Panc1 (cell line): ENCODE data around the gene ZACN. TPM values are rescaled to one million over a fixed set of nuclear protein-coding genes. Genes with fewer than 3 reads are reported as not detected.

Experiments
- ATAC-seq: fragments of 200-7000 bp; cut with Tn5 transposase; 2 replicates; pipeline ENCODE4 v1.9.1; 2020; ENCODE audit warnings: mild to moderate bottlenecking, moderate library complexity
- BruUV-seq: library from RNA; stranded (reverse); fragments of 400-500 nt; replicated peaks from 2 replicates; lab custom pipeline; 2021; lab: Mats Ljungman, UMichigan
- CTCF ChIA-PET: fragments of 300-600 bp; sonication (Branson Sonifier 250); formaldehyde crosslinking; loops from one replicate; lab custom pipeline; 2022; ENCODE audit warnings: antibody characterized with exemption; lab: Charles Lee
- POLR2A ChIA-PET: fragments of 300-600 bp; sonication (Branson Sonifier 250); formaldehyde crosslinking; loops from one replicate; lab custom pipeline; 2022; ENCODE audit warnings: antibody characterized with exemption; lab: Charles Lee
- DNase-seq: peaks from one replicate; pipeline ENCODE4 v3.0.0-alpha.2; 2010; ENCODE audit warnings: low read depth, low spot score
- H3K27ac ChIP-seq: 2 replicates; pipeline ENCODE4 v1.5.1; 2011; ENCODE audit warnings: mild to moderate bottlenecking, low read length, inconsistent platforms
- H3K27me3 ChIP-seq: fragments of 200-500 bp; sonication (Bioruptor generic); 2 replicates; pipeline ENCODE4 v1.6.0; 2014; ENCODE audit warnings: low read length, inconsistent platforms; ENCODE audit not compliant: control insufficient read depth, insufficient read depth
- H3K36me3 ChIP-seq: fragments of 200-500 bp; sonication (Bioruptor generic); 2 replicates; pipeline ENCODE4 v1.5.1; 2014; ENCODE audit warnings: inconsistent platforms, mild to moderate bottlenecking, low read length, moderate library complexity; ENCODE audit not compliant: control insufficient read depth, insufficient read depth
- H3K4me1 ChIP-seq: 2 replicates; pipeline ENCODE4 v1.5.1; 2011; ENCODE audit warnings: inconsistent platforms, mild to moderate bottlenecking, low read length, moderate library complexity; ENCODE audit not compliant: control insufficient read depth, insufficient read depth
- H3K4me3 ChIP-seq, 2 experiments: 2 replicates each; pipeline ENCODE4 v1.5.1; 2011 to 2012; ENCODE audit warnings: low read depth in 2 of 2, low read length in 2 of 2, mild to moderate bottlenecking in 2 of 2, inconsistent platforms in 1 of 2, moderate library complexity in 1 of 2
- H3K9me3 ChIP-seq: fragments of 200-500 bp; sonication (Bioruptor generic); 2 replicates; pipeline ENCODE4 v1.5.1; 2014; ENCODE audit warnings: low read depth, mild to moderate bottlenecking, inconsistent platforms, low read length, moderate library complexity; ENCODE audit not compliant: control insufficient read depth, insufficient read depth
- POLR2AphosphoS5 ChIP-seq: IDR thresholded peaks from 2 replicates; pipeline ENCODE4 v1.6.1; 2012; ENCODE audit warnings: mild to moderate bottlenecking, low read depth, low read length, moderate library complexity
- SIN3A ChIP-seq: IDR thresholded peaks from 2 replicates; pipeline ENCODE4 v1.6.1; 2012; ENCODE audit warnings: low read depth, mild to moderate bottlenecking, low read length, moderate library complexity, borderline replicate concordance; ENCODE audit not compliant: insufficient read depth
- TCF7L2 ChIP-seq: IDR thresholded peaks from 2 replicates; pipeline ENCODE4 v1.6.1; 2011; ENCODE audit warnings: mild to moderate bottlenecking, low read depth, low read length, inconsistent platforms
- in situ Hi-C: cut with HindIII; loops from 2 replicates; pipeline ENCODE4 v1.10.0; 2016; ENCODE audit warnings: low sequenced_read_pairs, low pct_unique_long_range_greater_than_20kb
- intact Hi-C: fragments of 100-400 bp; cut with micrococcal nuclease; formaldehyde crosslinking; loops from one replicate; pipeline ENCODE4 v1.10.0; 2022; ENCODE audit not compliant: unreplicated experiment
- total RNA-seq: library from RNA; stranded (reverse); gene quantifications from one replicate; pipeline ENCODE4 v1.2.1, GENCODE V29; 2021; ENCODE audit not compliant: unreplicated experiment
- TF ChIP-seq, protein P1 (sequence below): fragments of 450-650 bp; IDR thresholded peaks from 2 replicates; pipeline ENCODE4 v1.5.1; 2017; ENCODE audit warnings: mild to moderate bottlenecking
- TF ChIP-seq, protein P2 (sequence below), 2 experiments: IDR thresholded peaks; 2 replicates each; pipeline ENCODE4 v1.6.1; 2011 to 2012; ENCODE audit warnings: low read depth in 2 of 2, control low read depth in 1 of 2, low read length in 1 of 2, mild to moderate bottlenecking in 1 of 2, moderate library complexity in 1 of 2; ENCODE audit not compliant: insufficient read depth in 1 of 2

ZACN gene
- total RNA-seq, 1 experiment from 2014 or later: not detected

DNA sequence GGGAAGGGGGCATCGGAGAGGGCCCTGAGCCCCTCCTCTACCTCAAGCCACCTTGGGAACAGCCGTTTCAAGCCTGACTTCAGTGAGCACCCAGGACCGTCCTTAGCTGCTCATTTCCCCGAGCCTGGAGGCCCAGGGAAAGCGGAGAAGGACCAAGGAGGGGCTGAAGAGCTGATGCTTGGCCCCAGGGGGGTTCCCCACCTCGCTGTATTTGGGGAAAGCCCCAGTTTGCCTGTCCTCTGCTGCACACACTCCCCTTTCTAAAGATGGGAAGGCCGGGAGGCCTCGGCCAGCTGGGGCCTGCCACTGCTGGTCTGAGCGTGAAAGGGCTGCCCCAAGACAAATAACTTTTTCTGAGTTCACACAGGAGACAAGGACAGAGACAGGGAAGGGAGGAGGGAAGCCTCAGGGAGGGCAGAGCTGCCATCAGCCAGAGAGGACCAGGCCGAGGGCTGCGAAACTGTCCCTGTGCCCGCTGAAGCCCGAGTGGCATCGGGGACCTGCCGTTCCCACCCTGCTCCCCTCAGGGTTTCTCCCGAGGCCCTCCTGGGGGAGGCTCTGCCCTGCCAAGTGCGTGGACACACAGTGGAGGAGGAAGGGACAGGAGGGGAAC is 11.6 kb downstream of the ZACN start:
- POLR2A ChIA-PET: no interaction called here

DNA sequence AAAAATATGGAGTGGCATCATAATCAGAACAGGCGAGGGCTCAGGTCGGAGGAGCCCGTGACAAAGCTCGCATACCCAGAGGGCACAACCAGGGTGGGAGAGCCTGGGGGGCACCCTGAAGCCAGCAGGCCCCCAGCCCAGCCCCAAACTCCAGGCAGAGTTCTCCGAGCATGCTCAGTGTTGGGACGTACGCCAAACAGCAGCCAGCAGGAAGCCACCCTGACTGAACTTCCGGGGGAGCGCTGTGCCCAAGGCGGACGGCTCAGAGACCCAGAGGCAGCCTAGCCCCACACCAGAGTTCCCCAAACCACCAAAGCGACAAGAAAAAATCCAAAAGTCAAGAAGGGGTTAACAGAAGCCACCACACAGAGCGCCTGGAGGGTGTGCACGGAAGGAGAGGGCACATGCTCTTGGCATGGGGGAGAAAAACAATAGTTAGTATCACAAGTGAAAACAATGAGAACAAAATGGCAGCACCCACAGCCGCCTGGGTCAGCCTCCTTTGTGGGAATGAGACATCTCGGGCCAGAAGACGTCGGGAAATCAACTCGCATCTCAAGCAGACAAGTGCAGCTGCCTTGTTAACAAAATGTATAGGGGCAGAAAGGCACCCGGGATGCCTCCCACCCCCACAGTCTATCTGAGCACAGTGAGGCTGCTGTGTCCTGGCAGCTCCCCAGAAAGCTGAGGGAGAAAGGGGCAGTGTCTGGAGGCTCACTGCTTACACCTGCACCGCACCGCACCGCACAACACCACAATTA is 12.7 kb downstream of the ZACN start:
- intact Hi-C loops: no loop called here
- in situ Hi-C loops: no loop called here
- ChIA-PET CTCF (interaction anchor here (0.6 to 0.7 kb wide), 3 partner anchors 32 to 99 kb away, joined by 3 to 16 read pairs (median 4); no protein-coding TSS in a partner anchor), POLR2A (no interaction called here)
- Histone ChIP-seq H3K27ac (no peak overlapping the region), H3K4me3 (no peak overlapping the region), H3K4me1 (no peaks in the 10 kb centered on the region), H3K36me3 (no peaks in the 10 kb centered on the region), H3K9me3 (no peaks in the 10 kb centered on the region), H3K27me3 (no peaks in the 10 kb centered on the region)
- TF ChIP-seq POLR2AphosphoS5: no peak
- TF ChIP-seq SIN3A: no peak
- TF ChIP-seq TCF7L2: no peak
- TF ChIP-seq, protein P1, sequence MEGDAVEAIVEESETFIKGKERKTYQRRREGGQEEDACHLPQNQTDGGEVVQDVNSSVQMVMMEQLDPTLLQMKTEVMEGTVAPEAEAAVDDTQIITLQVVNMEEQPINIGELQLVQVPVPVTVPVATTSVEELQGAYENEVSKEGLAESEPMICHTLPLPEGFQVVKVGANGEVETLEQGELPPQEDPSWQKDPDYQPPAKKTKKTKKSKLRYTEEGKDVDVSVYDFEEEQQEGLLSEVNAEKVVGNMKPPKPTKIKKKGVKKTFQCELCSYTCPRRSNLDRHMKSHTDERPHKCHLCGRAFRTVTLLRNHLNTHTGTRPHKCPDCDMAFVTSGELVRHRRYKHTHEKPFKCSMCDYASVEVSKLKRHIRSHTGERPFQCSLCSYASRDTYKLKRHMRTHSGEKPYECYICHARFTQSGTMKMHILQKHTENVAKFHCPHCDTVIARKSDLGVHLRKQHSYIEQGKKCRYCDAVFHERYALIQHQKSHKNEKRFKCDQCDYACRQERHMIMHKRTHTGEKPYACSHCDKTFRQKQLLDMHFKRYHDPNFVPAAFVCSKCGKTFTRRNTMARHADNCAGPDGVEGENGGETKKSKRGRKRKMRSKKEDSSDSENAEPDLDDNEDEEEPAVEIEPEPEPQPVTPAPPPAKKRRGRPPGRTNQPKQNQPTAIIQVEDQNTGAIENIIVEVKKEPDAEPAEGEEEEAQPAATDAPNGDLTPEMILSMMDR: no peak
- BruUV-seq: no TSS peak
- ATAC-seq: no peak
- no peak for DNase-seq

More for the DNA sequence above, 11.6 kb downstream of the ZACN start:
- in situ Hi-C loops: no loop called here
- BruUV-seq: no TSS peak
- H3K4me1 ChIP-seq: no peaks in the 10 kb centered on the region
- CTCF ChIA-PET: interaction anchor here (0.5 kb wide), 1 partner anchor 636 kb away, joined by 4 read pairs; the partner anchor contains the start of genes JMJD6 and METTL23
- H3K4me3 ChIP-seq: no peak overlapping the region
- H3K27me3 ChIP-seq: no peaks in the 10 kb centered on the region
- TF ChIP-seq, protein P1: no peak
- TF ChIP-seq SIN3A (no peak), POLR2AphosphoS5 (no peak), TCF7L2 (no peak)
- TF ChIP-seq, protein P2, sequence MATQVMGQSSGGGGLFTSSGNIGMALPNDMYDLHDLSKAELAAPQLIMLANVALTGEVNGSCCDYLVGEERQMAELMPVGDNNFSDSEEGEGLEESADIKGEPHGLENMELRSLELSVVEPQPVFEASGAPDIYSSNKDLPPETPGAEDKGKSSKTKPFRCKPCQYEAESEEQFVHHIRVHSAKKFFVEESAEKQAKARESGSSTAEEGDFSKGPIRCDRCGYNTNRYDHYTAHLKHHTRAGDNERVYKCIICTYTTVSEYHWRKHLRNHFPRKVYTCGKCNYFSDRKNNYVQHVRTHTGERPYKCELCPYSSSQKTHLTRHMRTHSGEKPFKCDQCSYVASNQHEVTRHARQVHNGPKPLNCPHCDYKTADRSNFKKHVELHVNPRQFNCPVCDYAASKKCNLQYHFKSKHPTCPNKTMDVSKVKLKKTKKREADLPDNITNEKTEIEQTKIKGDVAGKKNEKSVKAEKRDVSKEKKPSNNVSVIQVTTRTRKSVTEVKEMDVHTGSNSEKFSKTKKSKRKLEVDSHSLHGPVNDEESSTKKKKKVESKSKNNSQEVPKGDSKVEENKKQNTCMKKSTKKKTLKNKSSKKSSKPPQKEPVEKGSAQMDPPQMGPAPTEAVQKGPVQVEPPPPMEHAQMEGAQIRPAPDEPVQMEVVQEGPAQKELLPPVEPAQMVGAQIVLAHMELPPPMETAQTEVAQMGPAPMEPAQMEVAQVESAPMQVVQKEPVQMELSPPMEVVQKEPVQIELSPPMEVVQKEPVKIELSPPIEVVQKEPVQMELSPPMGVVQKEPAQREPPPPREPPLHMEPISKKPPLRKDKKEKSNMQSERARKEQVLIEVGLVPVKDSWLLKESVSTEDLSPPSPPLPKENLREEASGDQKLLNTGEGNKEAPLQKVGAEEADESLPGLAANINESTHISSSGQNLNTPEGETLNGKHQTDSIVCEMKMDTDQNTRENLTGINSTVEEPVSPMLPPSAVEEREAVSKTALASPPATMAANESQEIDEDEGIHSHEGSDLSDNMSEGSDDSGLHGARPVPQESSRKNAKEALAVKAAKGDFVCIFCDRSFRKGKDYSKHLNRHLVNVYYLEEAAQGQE (IDR thresholded peaks at IDR 0.05; ENCODE audit: insufficient read depth in 1 of 2, low read depth in 2 of 2, low read length in 1 of 2): no peak
- H3K27ac ChIP-seq: no peak overlapping the region
- intact Hi-C loops: no loop called here
- ATAC-seq (no peak), DNase-seq (no peak)
- no peaks in the 10 kb centered on the region; the same call in 1 of the 2 replicates for H3K36me3 ChIP-seq
- H3K9me3 ChIP-seq: no peaks in the 10 kb centered on the region
